Measurements from ENCODE around the gene RAB14.

The RAB14 gene

GRCh38 chr9:121219530-121219929 lies 17.9 kb upstream of the RAB14 start:
- no peak for TF ChIP-seq CTCF (conservative IDR thresholded peaks at IDR 0.05; ENCODE audit: low read depth, low read length)
- no peak overlapping the region for H3K4me3 ChIP-seq (ENCODE audit: low read length)
- no peak for DNase-seq (ENCODE audit: low read depth)

GRCh38 chr9:121218357-121219027 lies 16.8 kb upstream of the RAB14 start:
- no peak for TF ChIP-seq CTCF (conservative IDR thresholded peaks at IDR 0.05; ENCODE audit: low read depth, low read length)
- DNase-seq (ENCODE audit: low read depth): no peak
- no peak overlapping the region for H3K4me3 ChIP-seq (ENCODE audit: low read length)

GRCh38 chr9:121217609-121218292 lies 16.1 kb upstream of the RAB14 start:
- H3K4me3 ChIP-seq (ENCODE audit: low read length): no peak overlapping the region
- no peak for TF ChIP-seq CTCF (conservative IDR thresholded peaks at IDR 0.05; ENCODE audit: low read depth, low read length)
- no peak for DNase-seq (ENCODE audit: low read depth)

- H3K4me3 ChIP-seq (ENCODE audit: low read length): no peak overlapping the region
- no peak for TF ChIP-seq CTCF (conservative IDR thresholded peaks at IDR 0.05; ENCODE audit: low read depth, low read length)
- no peak for DNase-seq (ENCODE audit: low read depth)
Measured at GRCh38 chr9:121216271-121216805, 14.7 kb upstream of the RAB14 start.

GRCh38 chr9:121214005-121214404 lies 12.3 kb upstream of the RAB14 start:
- no peak for DNase-seq (ENCODE audit: low read depth)
- TF ChIP-seq CTCF (conservative IDR thresholded peaks at IDR 0.05; ENCODE audit: low read depth, low read length): no peak
- no peak overlapping the region for H3K4me3 ChIP-seq (ENCODE audit: low read length)

- no peak overlapping the region for H3K4me3 ChIP-seq (ENCODE audit: low read length)
- DNase-seq (ENCODE audit: low read depth): peak; percentile 33
- TF ChIP-seq CTCF (conservative IDR thresholded peaks at IDR 0.05; ENCODE audit: low read depth, low read length): peak; percentile 97
Measured at GRCh38 chr9:121213136-121213806, 11.6 kb upstream of the RAB14 start.
